HG03135 (cell line): ENCODE results near the gene FNDC10.
A peak's percentile ranks its signal among the peaks of the same experiment; 100 is the strongest.
"Not testable (repeated sequence)": the region's sequence is repeated elsewhere in the genome, so short reads cannot be mapped to it uniquely, and the experiment has no call there.

Experiments used
- ATAC-seq: cut with Tn5 transposase; IDR thresholded peaks from one replicate; pipeline ENCODE4 v1.9.1; 2021; ENCODE audit warnings: mild to moderate bottlenecking, moderate library complexity; ENCODE audit not compliant: unreplicated experiment

Gene FNDC10

DNA sequence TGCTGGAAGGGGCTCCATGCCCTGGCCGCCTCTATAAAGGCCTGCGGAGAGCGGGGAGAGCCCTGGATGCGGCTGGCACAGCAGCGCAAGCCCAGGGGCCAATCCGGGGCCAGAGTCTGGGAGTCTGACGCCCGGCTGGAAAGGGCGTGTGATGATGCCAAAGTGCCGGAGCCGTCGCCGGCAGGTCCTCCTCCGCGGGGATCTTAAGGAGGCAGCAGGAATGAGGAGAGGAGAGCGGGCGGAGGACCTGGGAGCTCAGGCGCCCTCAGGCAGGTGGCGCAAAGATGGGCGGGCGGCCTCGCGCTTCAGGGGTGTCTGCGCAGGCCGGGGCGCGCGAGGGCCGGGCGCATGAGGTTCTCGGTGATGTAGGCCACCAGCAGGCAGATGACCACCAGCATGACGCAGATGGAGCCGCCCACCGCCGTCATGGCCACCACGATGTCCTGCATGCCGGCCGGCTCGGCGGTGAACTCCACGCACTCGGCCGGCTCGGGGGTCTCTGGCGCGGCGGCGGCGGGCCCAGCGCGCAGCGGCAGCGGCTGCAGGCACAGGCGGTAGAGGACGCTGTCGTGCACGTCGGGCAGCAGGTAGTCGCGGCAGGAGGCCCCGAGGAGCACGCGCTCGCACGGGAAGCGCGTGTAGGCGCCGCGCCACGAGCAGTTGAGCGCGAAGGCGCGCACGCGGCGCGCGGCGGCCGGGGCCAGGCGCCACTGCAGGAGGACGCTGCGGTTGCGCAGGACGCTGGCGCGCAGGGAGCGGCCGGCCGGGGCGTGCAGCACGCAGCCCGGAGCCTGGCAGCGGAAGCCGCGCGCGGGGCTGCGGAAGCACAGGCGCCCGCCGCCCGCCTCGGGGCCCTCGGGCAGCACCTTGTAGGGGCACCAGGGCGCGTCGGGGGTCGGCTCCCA is 653 bp downstream of the FNDC10 start:
- ATAC-seq, result no peak

DNA sequence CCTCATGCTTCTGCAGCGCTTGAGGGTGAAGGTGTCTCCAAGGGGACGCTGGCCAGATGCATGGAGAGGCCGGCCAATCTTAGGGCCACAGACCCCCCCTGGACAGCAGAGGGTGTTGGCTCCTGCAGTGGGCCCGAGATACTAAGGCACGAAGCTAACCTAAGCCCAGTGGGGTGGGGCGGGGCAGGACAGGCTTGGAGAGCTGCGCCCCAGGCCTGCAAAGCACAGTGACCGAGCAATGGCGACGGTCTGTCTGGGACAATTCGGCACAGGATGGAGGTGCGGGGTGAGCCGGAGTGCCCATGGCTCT is 1.3 kb downstream of the FNDC10 start:
- no peak for ATAC-seq

DNA sequence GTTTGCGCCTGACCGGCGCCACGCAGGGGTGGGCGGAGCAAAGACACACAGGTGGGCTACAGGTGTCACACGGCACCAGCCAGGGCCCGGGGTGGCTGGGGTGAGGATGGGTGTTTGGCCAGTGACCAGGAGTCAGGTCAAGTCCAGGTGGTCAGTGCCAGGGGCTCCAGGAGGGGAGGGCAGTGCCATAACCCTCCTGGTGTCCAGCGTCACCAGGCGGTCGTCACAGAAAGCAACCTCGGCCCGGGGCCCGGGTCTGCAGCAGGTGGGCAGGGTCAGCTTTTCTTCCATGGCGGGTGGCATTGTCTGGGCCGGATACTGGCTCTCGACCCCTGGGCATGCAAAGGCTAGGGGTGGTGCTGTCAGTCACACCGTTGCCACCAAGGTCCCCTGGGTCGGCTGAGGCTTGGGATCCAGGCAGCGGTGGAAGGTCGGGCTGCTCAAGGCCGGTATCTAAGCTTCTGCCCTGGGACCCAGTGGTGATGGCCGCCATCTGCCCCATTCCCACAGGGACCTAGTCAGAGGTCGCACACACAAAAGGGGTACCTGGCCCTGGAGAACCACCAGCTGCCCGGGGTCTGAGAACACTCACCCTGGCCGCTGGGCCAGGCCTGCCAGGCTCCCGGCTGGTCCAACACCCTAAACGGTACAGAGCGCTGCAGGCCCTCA is 1.8 kb downstream of the FNDC10 start:
- ATAC-seq, result no peak

DNA sequence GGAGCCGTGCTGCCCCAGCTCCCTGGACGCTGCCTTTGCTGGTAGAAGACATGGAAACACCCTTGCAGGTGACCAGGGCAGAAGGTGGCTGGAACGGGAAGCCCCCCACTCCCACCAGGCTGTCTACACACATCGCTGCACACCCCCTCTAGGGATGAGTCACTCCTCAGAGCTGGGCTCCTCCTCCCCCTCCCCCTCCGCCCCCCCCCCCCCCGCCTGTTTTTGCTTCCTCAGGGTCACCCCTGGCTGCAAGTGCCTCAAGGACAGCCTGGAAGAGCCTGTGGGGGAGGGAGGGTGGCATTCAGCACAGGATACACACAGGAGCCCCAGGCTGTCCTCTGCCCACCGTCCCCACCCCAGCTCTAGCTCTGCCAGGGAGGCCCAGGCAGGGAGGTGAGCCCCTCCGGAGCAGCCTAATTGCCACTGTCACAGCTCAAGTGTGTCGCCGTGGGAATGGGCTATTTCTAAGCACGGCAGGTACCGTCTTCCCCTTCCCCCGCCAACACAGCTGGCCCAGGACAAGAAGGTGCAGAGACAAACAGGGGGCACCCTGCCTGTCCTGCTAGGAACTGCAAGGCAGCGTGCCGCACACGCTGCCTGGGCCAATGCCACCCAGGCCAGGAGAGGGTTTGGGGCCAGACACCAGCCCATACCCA is 2.5 kb downstream of the FNDC10 start:
- ATAC-seq, result no peak

DNA sequence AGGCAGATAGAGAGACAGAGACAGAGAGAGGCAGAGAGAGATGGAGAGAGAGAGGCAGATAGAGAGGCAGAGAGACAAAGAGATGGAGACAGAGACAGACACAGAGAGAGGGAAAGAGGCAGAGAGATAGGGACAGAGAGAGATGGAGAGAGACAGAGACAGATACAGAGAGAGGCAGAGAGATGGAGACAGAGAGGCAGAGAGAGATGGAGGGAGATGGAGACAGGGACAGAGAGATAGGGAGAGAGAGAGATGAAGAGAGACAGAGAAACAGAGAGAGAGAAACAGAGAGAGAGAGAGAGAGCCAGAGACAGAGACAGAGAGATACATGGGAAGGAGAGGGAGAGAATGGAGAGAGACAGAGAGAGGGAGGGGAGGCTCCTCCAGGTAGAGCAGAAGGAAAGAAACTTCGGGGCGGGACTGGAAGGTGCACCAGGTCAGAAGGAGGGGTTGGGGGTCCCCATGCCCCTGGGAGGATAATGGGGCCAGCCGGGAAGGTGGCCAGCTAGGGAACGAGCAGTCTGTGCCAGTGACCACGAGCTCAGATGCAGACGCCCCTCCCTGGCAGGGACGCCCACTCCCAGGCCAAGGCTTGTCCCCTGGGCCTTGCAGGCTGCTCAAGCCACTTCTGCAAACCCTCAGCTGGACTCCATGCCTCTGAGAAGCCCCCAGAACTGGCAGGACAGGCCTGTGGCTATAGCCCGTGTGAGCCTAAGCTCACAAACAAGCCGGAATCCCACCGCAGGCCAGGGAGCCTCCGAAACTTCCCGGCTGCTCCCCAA is 3.3 kb downstream of the FNDC10 start:
- no peak for ATAC-seq

DNA sequence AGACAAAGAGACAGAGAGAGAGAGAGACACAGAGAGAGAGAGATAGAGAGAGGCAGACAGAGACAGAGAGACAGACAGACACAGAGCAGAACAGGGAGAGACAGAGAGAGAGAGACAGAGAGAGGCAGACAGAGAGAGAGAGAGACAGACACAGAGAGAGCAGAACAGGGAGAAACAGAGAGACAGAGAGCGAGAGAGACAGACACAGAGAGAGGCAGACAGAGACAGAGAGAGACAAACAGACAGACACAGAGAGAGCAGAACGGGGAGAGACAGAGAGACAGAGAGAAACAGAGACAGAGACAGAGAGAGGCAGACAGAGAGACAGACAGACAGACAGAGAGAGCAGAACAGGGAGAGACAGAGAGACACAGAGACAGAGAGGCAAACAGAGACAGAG is 4.6 kb downstream of the FNDC10 start:
- ATAC-seq, result not testable (repeated sequence)

DNA sequence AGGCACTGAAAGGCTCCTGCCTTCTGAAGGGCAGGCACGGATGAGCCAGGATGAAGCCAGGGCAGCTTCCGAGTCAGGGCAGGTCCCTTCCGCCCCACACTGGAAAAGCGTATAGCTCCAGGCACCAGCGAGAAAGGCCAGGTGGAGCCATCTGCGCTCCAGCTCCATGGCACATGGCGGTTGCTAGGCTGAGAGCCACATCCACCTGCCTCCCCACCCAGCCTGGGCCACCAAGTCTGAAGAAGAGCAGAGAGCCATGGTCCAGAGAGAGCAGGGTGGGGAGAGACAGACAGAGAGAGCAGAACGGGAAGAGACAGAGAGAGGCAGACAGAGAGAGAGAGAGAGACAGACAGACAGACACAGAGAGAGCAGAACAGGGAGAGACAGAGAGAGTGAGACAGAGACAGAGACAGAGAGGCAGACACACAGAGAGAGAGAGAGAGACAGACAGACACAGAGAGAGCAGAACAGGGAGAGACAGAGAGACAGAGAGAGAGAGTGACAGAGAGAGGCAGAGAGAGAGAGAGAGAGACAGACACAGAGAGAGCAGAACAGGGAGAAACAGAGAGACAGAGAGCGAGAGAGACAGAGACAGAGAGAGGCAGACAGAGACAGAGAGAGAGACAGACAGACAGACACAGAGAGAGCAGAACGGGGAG is 5.2 kb downstream of the FNDC10 start:
- no peak for ATAC-seq

DNA sequence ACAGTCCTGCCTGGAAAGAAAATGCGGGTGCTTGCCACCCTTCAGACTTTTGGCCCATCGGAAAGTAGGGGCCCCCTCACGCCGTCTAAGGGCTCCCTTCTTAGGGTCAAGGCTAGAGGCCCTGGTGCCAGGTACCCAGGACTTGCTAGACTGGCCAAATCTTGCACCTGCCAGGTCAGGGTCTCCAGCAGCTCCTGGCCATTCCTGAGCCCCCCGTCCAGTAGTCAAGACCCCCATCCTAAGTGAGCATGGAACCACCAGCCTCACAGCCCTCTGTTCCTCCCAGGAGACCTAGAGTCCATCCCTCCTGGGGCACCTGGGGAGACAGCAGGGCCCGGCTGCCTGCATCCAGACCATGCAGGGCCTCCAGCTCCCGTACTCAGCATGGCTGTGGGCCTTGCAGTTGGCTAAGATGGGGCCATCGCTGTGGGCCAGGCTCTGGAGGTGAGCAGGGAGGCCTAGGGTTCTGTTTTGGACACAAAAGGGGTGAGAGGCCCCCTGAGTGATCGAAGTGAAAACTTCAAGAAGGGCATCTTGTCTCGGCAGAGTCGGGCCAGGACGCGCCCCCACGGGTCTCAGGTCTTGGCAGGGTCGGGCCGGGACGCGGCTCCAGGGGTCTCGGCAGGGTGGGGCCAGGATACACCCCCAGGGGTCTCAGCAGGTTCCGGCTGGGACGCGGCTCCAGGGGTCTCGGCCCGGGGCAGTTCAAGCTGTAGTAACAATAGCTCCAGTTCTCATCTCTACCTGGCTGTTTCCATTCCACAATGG is 5.9 kb downstream of the FNDC10 start:
- ATAC-seq, result no peak

DNA sequence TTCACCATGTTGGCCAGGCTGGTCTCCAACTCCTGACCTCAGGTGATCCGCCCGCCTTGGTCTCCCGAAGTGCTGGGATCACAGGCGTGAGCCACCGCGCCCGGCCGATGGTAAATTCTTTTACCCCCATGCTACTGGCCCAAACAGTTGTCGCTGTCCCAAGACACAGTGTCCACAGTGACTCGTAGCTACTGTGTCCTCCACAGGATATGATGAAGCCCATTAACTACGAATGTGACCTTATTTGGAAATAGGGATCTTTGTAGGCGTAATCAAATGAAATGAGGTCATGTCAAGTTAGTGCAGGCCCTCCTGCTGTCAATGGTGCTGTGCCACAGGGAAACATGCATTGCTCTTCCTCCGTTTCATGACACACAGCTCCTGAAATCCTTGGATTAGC is 8.5 kb downstream of the FNDC10 start:
- no peak for ATAC-seq

DNA sequence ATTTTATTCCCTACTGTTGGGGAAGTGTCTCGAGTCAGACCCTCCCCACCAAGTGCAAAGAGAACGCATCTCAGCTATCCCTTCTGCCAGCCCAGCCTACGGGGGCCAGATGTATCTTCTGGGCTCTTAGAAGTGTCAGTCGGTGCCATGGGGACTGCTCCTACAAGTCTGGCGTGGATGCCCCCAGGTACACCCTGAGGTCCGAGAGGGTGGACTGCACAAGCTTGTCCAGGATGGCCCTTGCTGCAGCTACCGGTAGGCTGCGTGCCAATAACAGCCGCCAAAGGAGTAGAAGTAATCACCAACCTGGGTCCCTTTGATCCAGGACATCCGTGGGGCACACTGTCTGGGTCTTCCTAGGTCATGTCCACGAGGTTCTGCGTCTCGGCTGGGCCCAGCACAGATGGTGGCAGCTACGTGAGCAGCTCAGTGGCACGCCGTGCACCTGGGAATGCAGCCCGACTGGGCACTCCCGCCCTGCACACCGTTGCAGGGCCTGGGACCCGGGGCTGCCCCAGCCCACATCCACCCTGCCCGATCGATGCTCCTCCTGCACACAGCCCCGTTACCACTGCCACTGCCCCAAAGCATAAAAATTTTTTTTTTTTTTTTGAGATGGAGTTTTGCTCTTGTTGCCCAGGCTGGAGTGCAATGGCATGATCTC is 16.5 kb downstream of the FNDC10 start:
- no peak for ATAC-seq

DNA sequence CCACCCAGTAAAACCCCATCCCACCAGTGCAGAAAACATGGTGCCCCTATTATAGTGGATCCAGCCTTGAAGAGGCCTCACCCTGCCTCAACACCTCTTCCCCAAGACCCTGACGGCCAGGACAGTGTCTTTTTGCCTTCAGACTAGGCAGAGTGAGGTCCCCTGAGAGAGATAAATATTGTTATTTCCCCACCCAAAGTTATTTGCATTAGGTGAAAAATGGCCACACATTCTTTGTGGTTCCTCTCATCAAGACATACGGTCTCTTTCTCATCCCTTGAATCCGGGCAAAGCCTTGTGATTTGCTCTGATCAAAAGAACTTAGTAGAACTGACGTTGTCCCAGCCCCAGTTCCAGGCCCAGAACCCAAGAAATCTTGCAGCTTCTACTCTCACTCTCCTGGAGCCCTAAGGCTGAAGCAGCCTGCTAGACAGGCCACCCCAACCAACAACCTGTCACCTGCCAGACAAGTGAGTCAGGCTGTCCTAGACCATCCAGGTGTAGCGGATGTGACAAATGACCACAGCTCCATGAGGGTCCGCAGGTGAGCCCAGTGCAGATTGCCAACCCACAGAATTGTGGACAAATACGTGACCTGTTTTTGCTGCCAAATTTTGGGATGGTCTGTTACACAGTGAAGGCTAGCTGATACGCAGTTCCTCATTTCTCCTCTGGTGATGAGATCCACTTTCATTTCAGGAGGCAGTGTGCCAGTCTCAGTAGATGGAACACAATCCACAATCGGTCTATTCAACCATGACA is 17.2 kb downstream of the FNDC10 start:
- no peak for ATAC-seq

DNA sequence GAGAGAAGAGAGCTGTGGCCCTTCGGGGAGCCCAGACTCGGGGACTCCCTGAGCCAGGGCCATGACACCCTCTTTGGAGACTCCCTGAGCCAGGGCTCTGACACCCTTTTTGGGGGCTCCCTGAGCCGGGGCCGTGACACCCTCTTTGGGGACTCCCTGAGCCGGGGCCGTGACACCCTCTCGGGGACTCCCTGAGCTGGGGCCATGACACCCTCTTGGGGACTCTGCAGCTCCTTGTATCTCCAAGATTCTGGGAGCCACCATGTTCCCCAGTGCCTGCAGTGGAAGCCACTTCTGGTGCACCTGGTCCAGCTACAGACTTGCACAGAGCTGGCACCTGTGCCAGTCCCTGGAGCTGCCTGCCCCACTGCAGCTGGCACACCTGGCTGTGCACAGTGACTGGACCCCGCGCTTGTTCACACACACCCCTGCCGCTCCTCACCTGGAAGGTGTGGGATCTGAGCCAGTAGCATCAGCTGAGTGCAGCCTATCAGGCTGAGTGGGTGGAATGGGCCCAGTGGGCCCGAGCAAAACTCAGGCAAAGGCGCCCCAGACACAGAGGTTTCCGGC is 21.5 kb downstream of the FNDC10 start:
- no peak for ATAC-seq

DNA sequence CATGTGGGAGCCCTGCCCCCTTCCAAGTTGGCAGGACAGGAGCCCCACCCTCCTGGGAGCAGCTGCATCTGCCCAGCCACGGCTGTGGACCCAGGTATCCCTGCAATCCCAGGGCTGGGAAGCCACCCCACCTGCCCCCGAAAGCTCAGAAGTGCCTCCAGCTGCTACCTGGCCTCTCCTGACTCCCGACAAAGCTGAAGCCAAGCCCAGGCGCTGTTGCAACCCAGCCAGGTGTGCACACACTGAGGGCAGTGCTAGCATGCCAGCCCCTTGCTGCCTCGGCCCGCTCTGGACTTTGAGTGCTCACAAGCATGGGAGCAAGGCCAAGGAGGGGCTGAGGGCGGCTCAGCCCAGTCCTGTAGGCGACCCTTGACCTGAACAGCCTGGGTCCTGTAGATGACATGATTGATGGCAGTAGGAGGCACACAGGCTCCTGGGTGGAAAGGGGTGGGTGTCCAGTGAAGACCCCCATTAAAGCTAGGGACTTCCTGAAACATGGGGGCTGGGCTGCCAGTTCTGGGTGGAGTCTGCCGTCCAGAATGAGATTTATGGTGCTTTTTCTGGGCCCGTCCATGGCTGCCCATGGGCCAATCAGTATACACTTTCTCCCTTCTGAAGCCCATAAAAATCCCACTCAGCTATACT is 22.4 kb downstream of the FNDC10 start:
- ATAC-seq, result no peak

DNA sequence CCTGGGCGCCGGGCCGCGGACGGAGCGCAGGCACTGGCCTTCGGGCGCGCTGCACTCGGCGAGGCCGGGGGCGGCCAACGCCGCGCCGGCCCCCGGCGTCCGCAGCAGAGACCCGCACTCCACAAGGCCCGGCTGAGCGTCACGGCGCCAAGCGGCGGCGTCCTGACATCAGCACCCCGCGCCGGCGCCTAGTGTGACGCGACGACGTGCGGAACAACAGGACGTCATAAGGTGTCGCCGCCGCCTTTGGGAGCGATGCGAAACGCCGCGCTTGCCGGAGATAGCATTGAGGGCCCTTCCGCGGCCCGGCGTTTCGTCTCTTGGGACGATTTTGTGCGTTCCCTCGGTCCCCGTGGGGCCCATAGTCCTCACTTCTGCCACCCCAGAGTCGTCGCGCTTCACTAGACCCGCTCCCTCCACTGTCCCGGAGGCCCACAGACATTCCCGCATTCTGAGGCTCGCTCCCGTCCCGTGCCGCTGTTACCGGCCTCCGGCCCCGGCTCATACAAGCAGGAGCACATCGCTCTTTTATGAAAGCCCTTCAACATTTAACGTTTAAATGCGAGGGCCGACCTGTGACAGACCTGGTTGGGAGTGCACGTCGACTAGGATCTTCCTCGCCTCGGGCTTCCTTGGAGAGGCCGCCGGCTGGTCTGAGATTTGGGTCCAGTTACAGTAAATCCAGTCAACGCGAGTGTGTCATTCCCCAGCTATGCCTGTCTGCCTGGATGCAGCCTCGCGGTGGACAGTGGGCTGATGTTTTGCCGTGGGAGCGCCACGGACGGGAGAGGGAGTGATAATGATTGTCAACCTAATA is 25.0 kb downstream of the FNDC10 start, which contains the start of gene SSU72:
SSU72 (minus strand) TSS at position 143 of the 817 bp plus-strand sequence. CDS start 306 bp downstream, outside the sequence.
- peak; percentile 86 for ATAC-seq

DNA sequence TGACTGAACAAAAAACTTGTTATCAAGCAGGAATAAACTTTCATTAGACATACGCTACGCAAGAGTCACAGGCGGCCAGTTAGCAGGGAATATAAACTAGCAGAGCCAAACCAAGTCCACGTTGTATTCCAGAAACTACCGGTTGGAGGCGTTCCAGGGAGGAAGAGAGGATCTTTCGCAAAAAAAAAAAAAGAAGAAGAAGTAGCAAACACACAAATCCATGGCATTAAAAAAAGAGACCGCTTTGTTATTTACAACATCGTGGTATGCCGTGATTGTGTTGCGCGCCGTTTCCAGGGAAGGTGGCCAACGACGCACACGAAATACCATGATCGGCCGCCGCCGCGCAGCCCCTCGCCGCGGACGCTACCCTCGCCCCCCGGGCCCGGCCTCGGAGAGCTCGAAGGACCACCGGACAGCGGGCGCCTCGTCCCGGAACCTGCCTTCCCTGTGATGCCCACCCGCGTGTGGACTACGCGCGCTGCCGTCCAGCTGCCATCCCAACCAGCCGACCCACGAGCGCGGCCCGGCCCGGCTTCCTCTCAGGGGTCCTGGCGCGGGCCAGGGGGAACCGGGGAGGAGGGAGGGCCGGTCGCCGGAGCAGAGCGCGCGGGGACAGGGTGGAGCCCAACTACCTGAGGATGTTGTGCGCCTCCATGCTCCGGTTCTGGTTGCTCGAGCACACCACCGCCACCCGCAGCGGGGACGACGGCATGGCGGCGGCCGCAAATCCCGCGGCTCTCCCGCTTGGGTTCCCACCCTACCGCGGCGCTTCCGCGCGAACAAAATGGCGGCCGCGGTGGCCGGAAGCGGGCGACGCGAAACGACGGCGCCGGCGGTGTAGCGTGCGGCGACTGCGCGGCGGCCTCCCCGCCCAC is 25.9 kb downstream of the FNDC10 start:
- ATAC-seq, result peak; percentile 69

DNA sequence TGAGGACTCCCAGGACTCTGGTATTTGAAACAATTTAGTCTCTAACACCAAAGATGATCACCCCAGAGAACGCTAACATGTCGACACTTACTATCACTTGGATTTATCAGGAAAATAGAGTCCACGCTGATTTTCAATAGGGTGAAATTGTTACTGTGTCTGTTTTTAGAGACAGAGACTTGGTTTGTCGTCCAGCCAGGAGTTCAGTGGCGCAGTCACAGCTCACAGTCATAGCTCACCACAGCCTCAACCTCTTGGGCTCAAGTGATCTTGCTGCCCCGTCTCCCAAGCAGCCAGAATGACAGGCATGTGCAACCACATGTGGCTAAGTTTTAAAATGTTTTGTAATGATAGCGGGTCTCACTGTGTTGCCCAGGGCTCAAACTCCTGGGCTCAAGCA is 30.6 kb downstream of the FNDC10 start:
- no peak for ATAC-seq
